Ramos (cell line): ENCODE results near the gene RIN3.

ENCODE experiments used
- in situ Hi-C: fragments of 300-500 bp; cut with MboI; formaldehyde crosslinking; loops from one replicate; pipeline ENCODE4 v1.14.3; 2022; ENCODE audit warnings: low sequenced_read_pairs; ENCODE audit not compliant: unreplicated experiment

Gene RIN3

DNA sequence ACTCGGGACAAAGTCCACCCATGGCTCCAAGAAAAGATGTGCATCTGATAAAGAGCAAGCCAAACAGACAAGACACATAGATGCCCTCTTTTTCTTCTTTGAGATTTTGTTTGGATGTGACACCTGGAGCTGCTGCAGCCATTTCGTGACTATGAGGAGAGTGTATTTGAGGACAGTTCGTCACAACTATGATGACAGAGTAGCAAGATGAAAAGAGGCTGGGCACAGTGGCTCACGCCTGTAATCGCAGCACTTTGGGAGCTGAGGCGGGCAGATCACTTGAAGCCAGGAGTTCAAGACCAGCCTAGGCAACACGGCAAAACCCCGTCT, 213.3 kb downstream of the RIN3 start:
- in situ Hi-C loops = no loop called here

DNA sequence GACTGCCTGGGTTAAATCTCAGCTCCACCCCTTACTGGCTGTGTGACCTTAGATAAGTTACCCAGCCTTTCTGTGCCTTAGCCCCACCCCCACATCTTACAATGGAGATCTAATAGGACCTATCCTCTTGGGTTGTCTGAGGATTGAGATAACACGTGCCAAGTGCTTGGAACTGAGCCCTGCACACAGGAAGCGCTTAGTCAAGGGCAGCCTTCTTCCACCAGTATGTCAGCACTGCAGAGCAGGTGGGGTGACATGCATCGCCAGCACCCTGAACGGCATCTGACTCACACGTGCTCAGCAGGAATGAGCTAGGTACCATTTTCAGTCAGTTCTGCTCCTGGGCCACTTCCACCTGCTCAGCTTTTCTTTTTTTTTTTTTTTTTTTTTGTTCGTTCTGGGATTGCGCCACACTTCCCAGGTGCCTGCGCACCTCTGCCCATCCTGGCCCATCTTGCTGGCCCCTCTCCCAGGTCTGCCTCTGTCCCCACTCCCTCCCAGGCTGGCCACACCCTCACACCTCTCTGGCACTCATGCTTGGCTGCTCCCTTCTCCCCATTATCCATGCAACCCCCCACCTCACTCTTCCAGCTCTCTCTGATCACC, 215.3 kb downstream of the RIN3 start:
- in situ Hi-C loops = no loop called here

- in situ Hi-C loops = no loop called here
Observed at GRCh38 chr14:92729634-92730358, 216.2 kb downstream of the RIN3 start.

DNA sequence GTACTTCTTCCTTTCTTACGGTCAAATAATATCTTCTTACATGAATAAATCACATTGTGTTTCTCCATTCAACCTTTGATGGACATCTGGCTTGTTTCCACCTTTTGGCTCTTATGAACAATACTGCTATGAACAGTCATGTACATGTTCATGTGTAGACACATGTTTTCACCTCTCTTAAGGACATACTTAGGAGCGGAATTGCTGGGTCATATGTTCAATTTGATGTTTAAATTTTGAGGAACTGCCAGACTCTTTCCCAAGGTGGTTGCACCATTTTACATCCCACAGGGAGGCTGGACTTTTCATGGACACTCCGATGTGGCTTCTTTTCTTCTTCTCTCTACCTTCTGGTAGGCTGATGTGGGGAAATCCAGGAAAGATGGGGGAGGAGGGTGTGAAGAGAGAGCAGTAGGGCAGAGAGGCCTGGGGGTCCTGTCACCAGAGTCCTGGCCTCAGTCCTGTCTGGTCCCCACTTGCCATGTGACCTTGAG, 218.1 kb downstream of the RIN3 start:
- in situ Hi-C loops = no loop called here

GRCh38 chr14:92733007-92733406, 219.4 kb downstream of the RIN3 start:
- in situ Hi-C loops = no loop called here

DNA sequence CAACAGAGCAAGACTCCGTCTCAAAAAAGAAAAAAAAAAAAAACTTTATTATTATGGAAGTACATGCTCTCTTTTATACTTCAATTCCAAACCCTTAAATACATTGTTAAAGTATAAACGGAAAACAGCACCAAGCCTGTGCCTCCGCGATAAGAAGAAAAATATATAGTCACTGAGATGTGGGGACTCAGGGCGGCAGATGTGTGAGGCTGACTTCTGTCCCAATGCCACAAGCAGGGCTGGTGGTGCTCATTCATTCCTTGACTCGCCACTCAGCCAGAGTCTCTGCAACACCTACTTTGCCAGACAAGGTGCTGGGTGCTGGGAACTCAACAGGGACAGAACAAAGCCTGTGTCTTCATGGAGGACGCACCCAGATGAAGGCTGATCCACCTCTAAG, 221.0 kb downstream of the RIN3 start:
- in situ Hi-C loops = no loop called here

GRCh38 chr14:92735344-92735743, 221.8 kb downstream of the RIN3 start:
- in situ Hi-C loops = no loop called here

- in situ Hi-C loops = no loop called here
Observed at GRCh38 chr14:92737206-92737605, 223.6 kb downstream of the RIN3 start.

GRCh38 chr14:92737619-92738188, 224.1 kb downstream of the RIN3 start:
- in situ Hi-C loops = no loop called here
